Kidney (tissue), 14 donors: ENCODE measurements around the gene FBLN2. TPM values are rescaled to one million over a fixed set of nuclear protein-coding genes. Genes with fewer than 3 reads are reported as not detected.

Experiments used
- DNase-seq, 5 donors: peaks; one replicate each; pipeline ENCODE4 v3.0.0-alpha.2; 2013 to 2020
- FAIRE-seq: peaks from 2 replicates; lab custom pipeline; 2012; peaks lifted over from hg19 to GRCh38; lab: Jason Lieb, UNC
- H3K27ac ChIP-seq, 2 donors: one replicate each; pipeline ENCODE4 v1.7.0; 2013; ENCODE audit warnings: low read depth in 2 of 2, low read length in 2 of 2, inconsistent platforms in 1 of 2
- H3K27me3 ChIP-seq: one replicate; pipeline ENCODE4 v1.7.1; 2013; ENCODE audit warnings: low read length, inconsistent platforms; ENCODE audit not compliant: control insufficient read depth, insufficient read depth
- H3K36me3 ChIP-seq, 3 donors: one replicate each; pipeline versions ENCODE4 v1.7.0 to v1.7.1; 2013; ENCODE audit warnings: low read length in 3 of 3, control low read depth in 1 of 3, inconsistent platforms in 1 of 3; ENCODE audit not compliant: insufficient read depth in 3 of 3, control insufficient read depth in 2 of 3
- H3K4me1 ChIP-seq, 3 donors: one replicate each; pipeline versions ENCODE4 v1.7.0 to v1.7.1; 2013; ENCODE audit warnings: low read length in 3 of 3, inconsistent platforms in 1 of 3, low read depth in 1 of 3; ENCODE audit not compliant: control insufficient read depth in 2 of 3, insufficient read depth in 2 of 3
- H3K4me3 ChIP-seq, 3 donors: one replicate each; pipeline versions ENCODE4 v1.7.0 to v1.8.1; 2013; ENCODE audit warnings: low read length in 3 of 3, control low read depth in 1 of 3, inconsistent platforms in 1 of 3
- H3K9ac ChIP-seq, 3 donors: one replicate each; pipeline versions ENCODE4 v1.7.0 to v1.7.1; 2013; ENCODE audit warnings: low read length in 3 of 3, control low read depth in 1 of 3, inconsistent platforms in 1 of 3
- H3K9me3 ChIP-seq, 3 donors: one replicate each; pipeline versions ENCODE4 v1.7.0 to v1.7.1; 2013; ENCODE audit warnings: low read length in 3 of 3, control low read depth in 1 of 3, inconsistent platforms in 1 of 3; ENCODE audit not compliant: control insufficient read depth in 2 of 3, insufficient read depth in 1 of 3
- CTCF ChIP-seq: IDR thresholded peaks from 3 replicates; pipeline ENCODE4 v1.5.1; 2012; ENCODE audit warnings: mild to moderate bottlenecking, moderate library complexity, borderline replicate concordance; ENCODE audit not compliant: insufficient read depth; ENCODE audit errors: extremely low read depth
- intact Hi-C: fragments of 100-400 bp; cut with DNase I; formaldehyde crosslinking; loops from one replicate; pipeline ENCODE4 v1.11.1; 2022
- polyA plus RNA-seq: library from polyadenylated mRNA; stranded (reverse); fragments of 350-450 nt; fragmentation: Illumina TruSeq; extraction: RNeasy Lipid Tissue Mini Kit (QIAGEN cat#74804); gene quantifications from one replicate; pipeline ENCODE4 v1.2.3, GENCODE V29; 2014; ENCODE audit warnings: low read depth, low replicate concordance; ENCODE audit not compliant: insufficient read depth
- total RNA-seq: library from RNA; stranded (reverse); fragmentation: NEBNext Ultra II Directional; extraction: Animal tissue kit (Norgen Biotek cat#: 25700); gene quantifications from one replicate; pipeline ENCODE4 v1.2.1, GENCODE V29; 2021
- donor health status: control.
- donor health status: control.
- donor health status: control.
- donor health status: control.
- donor health status: control.
- donor health status: DM: yes; HTN: yes; CAD: no.
- donor health status: Normal renal cell carcinoma (clear cell type).

FBLN2 gene
- total and polyA plus RNA-seq, 2 donors from 2014 or later: 3.2 to 43.4 TPM

GRCh38 chr3:13657660-13658435 is 108.9 kb downstream of the FBLN2 start:
- Histone ChIP-seq H3K27me3 (no peaks in the 10 kb centered on the region), H3K4me3 (no peak overlapping the region), H3K9me3 (peaks cover 0 to 3% (median 0%) of the 10 kb centered on the region in 3 donors), H3K36me3 (no peaks in the 10 kb centered on the region), H3K9ac (no peak overlapping the region), H3K27ac (no peak overlapping the region), H3K4me1 (peaks cover 0 to 2% (median 0%) of the 10 kb centered on the region in 3 donors)
- intact Hi-C loops: no loop called here
- TF ChIP-seq CTCF: peak; percentile 71
- peak; percentile 60 to 83 (median 70) for DNase-seq
- FAIRE-seq: no peak

GRCh38 chr3:13658681-13659080 is 109.8 kb downstream of the FBLN2 start:
- H3K27me3 ChIP-seq: no peaks in the 10 kb centered on the region
- H3K9me3 ChIP-seq: peaks cover 0 to 3% (median 0%) of the 10 kb centered on the region in 3 donors
- TF ChIP-seq CTCF: no peak
- H3K9ac ChIP-seq: no peak overlapping the region
- H3K36me3 ChIP-seq: no peaks in the 10 kb centered on the region
- H3K27ac ChIP-seq: no peak overlapping the region
- H3K4me1 ChIP-seq: peaks cover 0 to 2% (median 0%) of the 10 kb centered on the region in 3 donors
- H3K4me3 ChIP-seq: no peak overlapping the region
- intact Hi-C loops: no loop called here
- no peak for FAIRE-seq
- no peak for DNase-seq

- FAIRE-seq (no peak), DNase-seq (no peak)
- H3K27me3 ChIP-seq: no peaks in the 10 kb centered on the region
- no peak for TF ChIP-seq CTCF
- H3K4me1 ChIP-seq: peaks cover 0 to 2% (median 0%) of the 10 kb centered on the region in 3 donors
- no peak overlapping the region for H3K4me3 ChIP-seq
- H3K27ac ChIP-seq: no peak overlapping the region
- H3K9me3 ChIP-seq: peaks cover 0 to 3% (median 0%) of the 10 kb centered on the region in 3 donors
- no peaks in the 10 kb centered on the region for H3K36me3 ChIP-seq
- intact Hi-C loops: no loop called here
- no peak overlapping the region for H3K9ac ChIP-seq
Observed at GRCh38 chr3:13659221-13659969, 110.5 kb downstream of the FBLN2 start.
